Measurements from ENCODE around the gene STIM1.

STIM1 gene

DNA sequence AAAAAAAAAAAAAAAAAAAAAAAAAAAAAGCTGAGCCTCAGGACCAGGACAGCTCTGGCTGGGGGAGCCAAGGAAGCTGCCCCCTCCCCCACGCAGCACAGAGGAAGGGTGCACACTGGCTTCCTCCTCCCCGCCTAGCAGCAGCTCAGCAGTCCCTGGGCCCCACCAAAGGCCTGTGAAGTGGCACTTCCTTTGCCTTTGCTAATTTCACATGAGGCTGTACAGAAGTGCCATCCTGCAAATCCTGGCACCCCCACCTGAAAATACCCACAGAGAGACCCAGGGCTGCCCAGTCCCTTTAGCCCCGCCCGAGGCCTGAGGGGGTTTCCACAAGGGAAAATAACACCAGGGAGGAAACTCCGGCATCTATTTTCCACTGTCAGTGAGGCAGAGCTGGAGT lies 18.6 kb upstream of the STIM1 start:
- TF ChIP-seq, protein P1, sequence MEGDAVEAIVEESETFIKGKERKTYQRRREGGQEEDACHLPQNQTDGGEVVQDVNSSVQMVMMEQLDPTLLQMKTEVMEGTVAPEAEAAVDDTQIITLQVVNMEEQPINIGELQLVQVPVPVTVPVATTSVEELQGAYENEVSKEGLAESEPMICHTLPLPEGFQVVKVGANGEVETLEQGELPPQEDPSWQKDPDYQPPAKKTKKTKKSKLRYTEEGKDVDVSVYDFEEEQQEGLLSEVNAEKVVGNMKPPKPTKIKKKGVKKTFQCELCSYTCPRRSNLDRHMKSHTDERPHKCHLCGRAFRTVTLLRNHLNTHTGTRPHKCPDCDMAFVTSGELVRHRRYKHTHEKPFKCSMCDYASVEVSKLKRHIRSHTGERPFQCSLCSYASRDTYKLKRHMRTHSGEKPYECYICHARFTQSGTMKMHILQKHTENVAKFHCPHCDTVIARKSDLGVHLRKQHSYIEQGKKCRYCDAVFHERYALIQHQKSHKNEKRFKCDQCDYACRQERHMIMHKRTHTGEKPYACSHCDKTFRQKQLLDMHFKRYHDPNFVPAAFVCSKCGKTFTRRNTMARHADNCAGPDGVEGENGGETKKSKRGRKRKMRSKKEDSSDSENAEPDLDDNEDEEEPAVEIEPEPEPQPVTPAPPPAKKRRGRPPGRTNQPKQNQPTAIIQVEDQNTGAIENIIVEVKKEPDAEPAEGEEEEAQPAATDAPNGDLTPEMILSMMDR (conservative IDR thresholded peaks at IDR 0.05; ENCODE audit: low read depth, low read length): no peak
- H3K4me3 ChIP-seq (ENCODE audit: low read depth, low read length): no peak overlapping the region
- no peak for DNase-seq (ENCODE audit: low read depth)

DNA sequence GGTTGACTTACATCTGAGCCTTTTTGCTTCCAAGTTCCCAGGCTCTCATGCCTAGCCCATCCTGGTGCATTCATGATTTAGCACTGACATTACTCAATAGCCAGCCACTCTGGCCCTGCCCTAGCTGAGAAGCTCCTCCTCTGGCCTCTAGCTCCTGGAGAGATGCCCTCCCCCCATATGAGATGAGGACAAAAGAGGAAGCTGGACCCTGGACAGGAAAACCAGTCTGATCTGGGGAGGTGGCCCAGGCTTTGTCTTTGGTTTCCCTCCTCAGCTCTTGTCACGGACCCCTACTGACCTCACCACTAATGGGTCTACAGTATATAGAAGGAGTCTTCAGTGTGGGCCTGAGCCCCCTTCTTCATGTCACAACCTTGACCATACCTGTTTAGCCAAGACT lies 17.7 kb upstream of the STIM1 start:
- peak; percentile 33 for DNase-seq (ENCODE audit: low read depth)
- H3K4me3 ChIP-seq (ENCODE audit: low read depth, low read length): no peak overlapping the region
- TF ChIP-seq, protein P1 (conservative IDR thresholded peaks at IDR 0.05; ENCODE audit: low read depth, low read length): no peak

DNA sequence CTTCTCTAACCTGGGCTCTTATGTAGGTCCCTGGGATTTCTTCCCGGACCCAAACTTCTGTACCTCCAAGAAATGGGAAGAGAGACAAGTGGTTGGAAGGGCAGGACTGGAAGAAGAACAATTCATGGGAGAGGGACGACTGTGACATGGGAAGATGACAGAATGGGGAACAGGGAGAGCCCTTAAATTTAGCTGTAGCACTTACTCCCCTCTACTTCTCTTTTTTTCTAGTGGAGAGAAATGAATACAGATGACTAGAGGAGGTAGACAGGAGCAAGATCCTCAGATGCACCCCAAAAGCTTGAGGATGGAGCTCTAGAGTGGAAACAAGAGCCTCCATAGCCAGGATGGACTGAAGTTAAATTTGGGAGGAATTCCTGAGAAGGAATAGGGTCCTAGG lies 17.0 kb upstream of the STIM1 start:
- DNase-seq (ENCODE audit: low read depth): no peak
- H3K4me3 ChIP-seq (ENCODE audit: low read depth, low read length): no peak overlapping the region
- TF ChIP-seq, protein P1 (conservative IDR thresholded peaks at IDR 0.05; ENCODE audit: low read depth, low read length): no peak

DNA sequence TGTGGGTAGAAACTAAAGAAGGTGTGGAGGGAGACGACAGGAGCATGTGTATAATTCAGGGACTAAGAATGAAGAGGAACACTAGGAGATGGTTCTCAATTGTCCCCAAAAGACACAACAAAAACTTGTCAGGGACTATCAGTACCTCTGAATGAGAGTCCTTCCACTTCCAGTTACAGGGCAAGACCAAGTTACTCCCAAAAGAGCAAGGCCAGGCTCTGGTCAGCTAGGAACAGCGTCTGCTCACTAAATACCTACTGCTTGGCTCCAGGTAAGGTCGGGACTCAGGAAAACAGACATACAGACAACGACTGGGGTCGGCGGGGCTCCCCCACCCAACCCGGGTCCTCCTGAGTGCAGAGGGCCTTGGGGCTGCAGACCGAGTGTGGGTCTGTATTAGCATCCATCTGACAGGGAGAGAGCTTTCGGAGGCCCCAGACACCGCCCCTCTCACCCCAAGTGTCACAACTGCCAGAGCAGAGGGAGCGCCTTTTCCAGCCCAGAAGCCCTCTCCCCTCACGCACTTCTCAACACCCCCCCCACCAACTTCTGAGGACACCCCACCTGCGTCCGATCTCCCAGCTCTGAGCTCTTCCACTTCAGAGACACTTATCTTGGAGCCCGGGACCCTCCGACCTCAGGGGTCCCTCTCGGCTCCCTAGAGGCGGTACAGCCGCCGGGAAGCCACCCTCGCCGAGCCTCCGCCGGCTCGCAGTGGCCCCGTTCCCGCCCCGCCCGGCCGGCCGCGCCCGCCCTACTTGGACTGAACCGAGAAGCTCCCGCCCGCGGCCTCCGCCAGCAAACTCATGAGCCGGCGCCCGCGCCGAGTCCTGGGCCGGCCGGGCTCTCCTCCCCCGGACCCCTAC lies 15.2 kb upstream of the STIM1 start:
- TF ChIP-seq, protein P1 (conservative IDR thresholded peaks at IDR 0.05; ENCODE audit: low read depth, low read length): no peak
- DNase-seq (ENCODE audit: low read depth): no peak
- peak overlapping the region; percentile 74 for H3K4me3 ChIP-seq (ENCODE audit: low read depth, low read length)

DNA sequence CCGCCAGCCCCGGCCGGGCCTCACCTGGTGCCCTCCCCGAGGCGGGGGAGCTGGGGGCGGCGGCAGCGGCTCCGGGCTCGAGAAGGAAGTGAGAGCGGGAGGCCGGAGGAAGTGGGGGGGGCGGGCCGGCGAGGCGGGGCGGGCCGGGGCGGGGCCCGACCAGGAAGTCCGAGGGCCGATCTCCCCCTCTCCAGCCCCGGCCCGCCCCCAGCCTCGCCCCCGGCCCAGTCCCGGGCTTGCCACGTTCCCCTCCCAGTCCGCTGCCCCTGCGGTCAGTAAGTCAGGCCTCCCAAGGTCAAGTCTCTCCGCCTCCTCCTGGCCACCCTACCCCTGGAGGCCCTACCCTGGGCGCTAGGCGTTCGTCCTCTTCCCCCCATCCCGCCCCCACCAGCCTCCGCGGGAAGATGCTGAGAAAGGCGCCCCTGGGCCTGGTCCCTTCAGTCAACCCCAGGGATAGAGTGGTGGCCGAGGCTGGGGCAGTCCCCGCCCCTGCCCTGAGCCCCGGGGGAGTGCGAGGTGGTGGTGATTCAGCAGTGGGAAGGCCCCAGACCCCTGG lies 14.5 kb upstream of the STIM1 start, which contains the start of gene RHOG:
TSS of gene RHOG (minus strand) at position 90 of the 556 bp plus-strand sequence. CDS start 12,821 bp downstream, outside the sequence.
- peak within 1 kb of the TSS; percentile 74 for H3K4me3 ChIP-seq (ENCODE audit: low read depth, low read length)
- TF ChIP-seq, protein P1 (conservative IDR thresholded peaks at IDR 0.05; ENCODE audit: low read depth, low read length): no peak
- DNase-seq (ENCODE audit: low read depth): peak; percentile 87

DNA sequence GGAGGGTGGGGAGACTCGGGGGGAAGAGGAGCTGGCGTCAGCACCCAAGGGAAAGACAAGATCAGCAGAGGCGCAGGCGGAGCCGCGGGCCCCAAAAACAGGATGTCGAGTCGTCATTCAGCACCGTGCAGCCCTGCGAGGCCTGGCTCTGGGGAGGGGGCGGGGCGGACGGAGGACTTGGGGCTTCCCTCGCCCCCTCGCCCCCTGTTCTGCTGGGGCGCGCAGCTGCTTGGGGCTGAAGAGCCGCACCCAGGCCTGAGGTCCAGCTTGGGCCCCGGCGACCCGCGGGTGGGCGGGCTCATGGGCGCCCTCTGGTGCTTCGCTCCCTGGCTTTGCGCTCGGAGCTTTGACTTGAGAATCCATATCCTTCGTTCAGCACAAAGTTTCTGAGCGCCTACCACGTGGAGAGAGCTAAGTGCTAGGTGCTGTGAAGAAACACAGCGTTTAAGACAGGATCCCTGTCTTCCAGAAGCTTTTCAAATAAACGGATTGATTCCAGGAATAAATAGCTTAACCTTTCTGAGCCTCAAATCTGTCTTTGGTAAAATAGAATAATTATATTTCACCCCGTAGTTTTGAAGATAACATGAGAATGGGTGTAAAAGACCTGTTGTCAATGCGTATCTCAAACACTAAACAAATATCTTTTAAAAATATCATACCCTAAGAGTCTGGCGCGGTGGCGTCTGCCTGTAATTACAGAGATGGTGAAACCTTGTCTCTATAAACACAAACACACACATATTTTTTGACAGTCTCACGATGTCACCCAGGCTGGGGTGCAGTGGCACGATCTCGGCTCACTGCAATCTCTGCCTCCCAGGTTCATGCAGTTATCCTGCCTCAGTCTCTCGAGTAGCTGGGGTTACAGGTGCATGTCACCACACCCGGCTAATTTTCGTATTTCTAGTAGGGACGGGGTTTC lies 13.8 kb upstream of the STIM1 start:
- TF ChIP-seq, protein P1 (conservative IDR thresholded peaks at IDR 0.05; ENCODE audit: low read depth, low read length): peak; percentile 82
- peak overlapping the region; percentile 74 for H3K4me3 ChIP-seq (ENCODE audit: low read depth, low read length)
- DNase-seq (ENCODE audit: low read depth): peak; percentile 91
